Lower leg skin (tissue), 3 donors: ENCODE results near the gene SAMD8.

Experiments
- POLR2A ChIP-seq, 2 donors: fragments of 450-650 bp; IDR thresholded peaks; one replicate each; pipeline ENCODE4 v1.6.1; 2016 to 2017; ENCODE audit warnings: antibody characterized with exemption in 2 of 2, mild to moderate bottlenecking in 1 of 2, moderate library complexity in 1 of 2
- TF ChIP-seq, protein P1 (sequence below), 3 donors: fragments of 450-650 bp; IDR thresholded peaks; one replicate each; pipeline ENCODE4 v1.5.1; 2016; ENCODE audit warnings: antibody characterized with exemption in 3 of 3, mild to moderate bottlenecking in 3 of 3, moderate library complexity in 2 of 3

DNA sequence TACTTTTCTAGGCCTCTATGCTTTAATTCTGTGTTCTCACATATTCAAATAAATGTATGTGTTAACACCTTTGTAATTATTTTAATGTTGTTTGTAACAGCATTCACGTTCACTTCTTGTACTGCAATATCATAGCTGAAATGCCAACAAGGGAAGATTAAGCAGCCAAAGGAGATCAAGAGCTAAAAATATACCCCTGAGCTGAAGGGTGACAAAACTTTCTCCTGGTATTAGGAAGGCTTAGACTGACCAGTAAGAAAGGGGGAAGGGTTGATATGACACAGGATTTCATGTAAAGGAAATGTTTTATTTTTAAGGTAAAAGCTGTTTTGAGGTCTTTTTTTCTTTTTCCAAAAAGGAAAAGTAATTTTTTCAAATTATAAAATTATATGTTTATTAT, 58.8 kb downstream of the SAMD8 start:
- TF ChIP-seq, protein P1, sequence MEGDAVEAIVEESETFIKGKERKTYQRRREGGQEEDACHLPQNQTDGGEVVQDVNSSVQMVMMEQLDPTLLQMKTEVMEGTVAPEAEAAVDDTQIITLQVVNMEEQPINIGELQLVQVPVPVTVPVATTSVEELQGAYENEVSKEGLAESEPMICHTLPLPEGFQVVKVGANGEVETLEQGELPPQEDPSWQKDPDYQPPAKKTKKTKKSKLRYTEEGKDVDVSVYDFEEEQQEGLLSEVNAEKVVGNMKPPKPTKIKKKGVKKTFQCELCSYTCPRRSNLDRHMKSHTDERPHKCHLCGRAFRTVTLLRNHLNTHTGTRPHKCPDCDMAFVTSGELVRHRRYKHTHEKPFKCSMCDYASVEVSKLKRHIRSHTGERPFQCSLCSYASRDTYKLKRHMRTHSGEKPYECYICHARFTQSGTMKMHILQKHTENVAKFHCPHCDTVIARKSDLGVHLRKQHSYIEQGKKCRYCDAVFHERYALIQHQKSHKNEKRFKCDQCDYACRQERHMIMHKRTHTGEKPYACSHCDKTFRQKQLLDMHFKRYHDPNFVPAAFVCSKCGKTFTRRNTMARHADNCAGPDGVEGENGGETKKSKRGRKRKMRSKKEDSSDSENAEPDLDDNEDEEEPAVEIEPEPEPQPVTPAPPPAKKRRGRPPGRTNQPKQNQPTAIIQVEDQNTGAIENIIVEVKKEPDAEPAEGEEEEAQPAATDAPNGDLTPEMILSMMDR (IDR thresholded peaks at IDR 0.05): no peak
- TF ChIP-seq POLR2A (IDR thresholded peaks at IDR 0.05): no peak
